SK-N-MC (cell line): Measurements from ENCODE around the gene SIRPB1.

ENCODE experiments used
- EZH2 ChIP-seq: fragments of 200-600 bp; sonication (generic); IDR thresholded peaks from one replicate; pipeline ENCODE4 v1.6.1; 2017; ENCODE audit warnings: antibody characterized with exemption
- POLR2AphosphoS5 ChIP-seq: IDR thresholded peaks from 2 replicates; pipeline ENCODE4 v1.6.1; 2012; ENCODE audit warnings: mild to moderate bottlenecking, low read depth, low read length, borderline replicate concordance

- TF ChIP-seq POLR2AphosphoS5 (no peak), EZH2 (no peak)
Observed at GRCh38 chr20:1652960-1653359, 33.2 kb upstream of the SIRPB1 start.
